ENCODE data around the gene PEX19.

DNA sequence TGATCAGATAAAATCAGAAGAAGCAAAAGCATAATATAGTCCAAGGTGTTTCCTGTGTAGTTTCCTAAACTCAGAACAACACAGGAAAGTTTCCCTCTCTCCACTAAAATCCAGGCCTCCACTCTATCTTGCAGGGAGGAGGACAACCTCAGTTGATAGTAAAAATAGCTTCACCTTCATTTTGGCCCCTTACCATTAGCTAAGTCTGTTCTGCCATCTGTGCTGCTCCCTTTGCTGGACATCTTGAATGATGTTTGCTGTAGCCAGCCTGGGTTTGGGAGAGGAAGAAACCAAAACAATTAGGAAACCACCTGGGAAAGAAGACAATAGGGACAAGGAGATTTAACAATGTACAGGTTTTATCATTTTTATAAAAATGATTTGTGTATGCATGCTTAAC is 41.2 kb downstream of the PEX19 start:
- TF ChIP-seq, protein P1, sequence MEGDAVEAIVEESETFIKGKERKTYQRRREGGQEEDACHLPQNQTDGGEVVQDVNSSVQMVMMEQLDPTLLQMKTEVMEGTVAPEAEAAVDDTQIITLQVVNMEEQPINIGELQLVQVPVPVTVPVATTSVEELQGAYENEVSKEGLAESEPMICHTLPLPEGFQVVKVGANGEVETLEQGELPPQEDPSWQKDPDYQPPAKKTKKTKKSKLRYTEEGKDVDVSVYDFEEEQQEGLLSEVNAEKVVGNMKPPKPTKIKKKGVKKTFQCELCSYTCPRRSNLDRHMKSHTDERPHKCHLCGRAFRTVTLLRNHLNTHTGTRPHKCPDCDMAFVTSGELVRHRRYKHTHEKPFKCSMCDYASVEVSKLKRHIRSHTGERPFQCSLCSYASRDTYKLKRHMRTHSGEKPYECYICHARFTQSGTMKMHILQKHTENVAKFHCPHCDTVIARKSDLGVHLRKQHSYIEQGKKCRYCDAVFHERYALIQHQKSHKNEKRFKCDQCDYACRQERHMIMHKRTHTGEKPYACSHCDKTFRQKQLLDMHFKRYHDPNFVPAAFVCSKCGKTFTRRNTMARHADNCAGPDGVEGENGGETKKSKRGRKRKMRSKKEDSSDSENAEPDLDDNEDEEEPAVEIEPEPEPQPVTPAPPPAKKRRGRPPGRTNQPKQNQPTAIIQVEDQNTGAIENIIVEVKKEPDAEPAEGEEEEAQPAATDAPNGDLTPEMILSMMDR (IDR thresholded peaks at IDR 0.05): no peak
- TF ChIP-seq POLR2AphosphoS5 (IDR thresholded peaks at IDR 0.05; ENCODE audit: insufficient read depth in 1 of 2, low read depth in 1 of 2): no peak
- no peak for TF ChIP-seq POLR2A (IDR thresholded peaks at IDR 0.05)

Data from vagina (tissue), 2 donors.